HEK293T (cell line): ENCODE measurements around the gene SGK2.

Experiments used
- CTCF ChIA-PET: fragments of 350-600 bp; formaldehyde crosslinking; extraction: SDS; loops from one replicate; lab custom pipeline; 2021; ENCODE audit warnings: antibody characterized with exemption, inconsistent platforms; lab: Yijun Ruan, JAX
- POLR2A ChIA-PET: fragments of 350-600 bp; formaldehyde crosslinking; extraction: SDS; loops from one replicate; lab custom pipeline; 2020; ENCODE audit warnings: antibody characterized with exemption, inconsistent platforms; lab: Yijun Ruan, JAX
- DNase-seq: peaks from one replicate; pipeline ENCODE4 v3.0.0; 2012; ENCODE audit warnings: mixed read lengths; ENCODE audit errors: extremely low spot score
- ARNT ChIP-seq: fragments of 450-650 bp; IDR thresholded peaks from 2 replicates; pipeline ENCODE4 v1.6.1; 2017; ENCODE audit warnings: mild to moderate bottlenecking
- BHLHE40 ChIP-seq: fragments of 450-650 bp; IDR thresholded peaks from 2 replicates; pipeline ENCODE4 v1.6.1; 2016; ENCODE audit warnings: mild to moderate bottlenecking, moderate library complexity, borderline replicate concordance
- CTBP1 ChIP-seq: fragments of 450-650 bp; IDR thresholded peaks from 2 replicates; pipeline ENCODE4 v1.6.1; 2016; ENCODE audit warnings: borderline replicate concordance
- ELF4 ChIP-seq: fragments of 450-650 bp; IDR thresholded peaks from 2 replicates; pipeline ENCODE4 v1.6.1; 2017; ENCODE audit warnings: antibody characterized with exemption
- FOXA1 ChIP-seq: fragments of 450-650 bp; IDR thresholded peaks from 2 replicates; pipeline ENCODE4 v1.6.1; 2016; ENCODE audit warnings: mild to moderate bottlenecking
- FOXK2 ChIP-seq: fragments of 450-650 bp; IDR thresholded peaks from 2 replicates; pipeline ENCODE4 v1.6.1; 2016; ENCODE audit warnings: mild to moderate bottlenecking
- FOXM1 ChIP-seq: fragments of 450-650 bp; IDR thresholded peaks from 2 replicates; pipeline ENCODE4 v1.6.1; 2017; ENCODE audit warnings: mild to moderate bottlenecking, borderline replicate concordance
- HDGF ChIP-seq: fragments of 450-650 bp; IDR thresholded peaks from 2 replicates; pipeline ENCODE4 v1.6.1; 2017; ENCODE audit warnings: antibody characterized with exemption, borderline replicate concordance
- L3MBTL2 ChIP-seq: fragments of 450-650 bp; conservative IDR thresholded peaks from 2 replicates; pipeline ENCODE4 v1.6.1; 2016; ENCODE audit warnings: mild to moderate bottlenecking
- LEF1 ChIP-seq: fragments of 450-650 bp; IDR thresholded peaks from 2 replicates; pipeline ENCODE4 v1.6.1; 2017; ENCODE audit warnings: mild to moderate bottlenecking, borderline replicate concordance
- NFRKB ChIP-seq: fragments of 450-650 bp; IDR thresholded peaks from 2 replicates; pipeline ENCODE4 v1.6.1; 2016; ENCODE audit warnings: mild to moderate bottlenecking, moderate library complexity
- SP1 ChIP-seq: fragments of 450-650 bp; IDR thresholded peaks from 2 replicates; pipeline ENCODE4 v1.6.1; 2017
- SUZ12 ChIP-seq: fragments of 450-650 bp; IDR thresholded peaks from 2 replicates; pipeline ENCODE4 v1.6.1; 2016; ENCODE audit warnings: mild to moderate bottlenecking
- TARDBP ChIP-seq: fragments of 450-650 bp; IDR thresholded peaks from 2 replicates; pipeline ENCODE4 v1.6.1; 2016
- TF ChIP-seq, protein P1 (sequence below): fragments of 450-650 bp; IDR thresholded peaks from 2 replicates; pipeline ENCODE4 v1.6.1; 2016

The SGK2 gene

DNA sequence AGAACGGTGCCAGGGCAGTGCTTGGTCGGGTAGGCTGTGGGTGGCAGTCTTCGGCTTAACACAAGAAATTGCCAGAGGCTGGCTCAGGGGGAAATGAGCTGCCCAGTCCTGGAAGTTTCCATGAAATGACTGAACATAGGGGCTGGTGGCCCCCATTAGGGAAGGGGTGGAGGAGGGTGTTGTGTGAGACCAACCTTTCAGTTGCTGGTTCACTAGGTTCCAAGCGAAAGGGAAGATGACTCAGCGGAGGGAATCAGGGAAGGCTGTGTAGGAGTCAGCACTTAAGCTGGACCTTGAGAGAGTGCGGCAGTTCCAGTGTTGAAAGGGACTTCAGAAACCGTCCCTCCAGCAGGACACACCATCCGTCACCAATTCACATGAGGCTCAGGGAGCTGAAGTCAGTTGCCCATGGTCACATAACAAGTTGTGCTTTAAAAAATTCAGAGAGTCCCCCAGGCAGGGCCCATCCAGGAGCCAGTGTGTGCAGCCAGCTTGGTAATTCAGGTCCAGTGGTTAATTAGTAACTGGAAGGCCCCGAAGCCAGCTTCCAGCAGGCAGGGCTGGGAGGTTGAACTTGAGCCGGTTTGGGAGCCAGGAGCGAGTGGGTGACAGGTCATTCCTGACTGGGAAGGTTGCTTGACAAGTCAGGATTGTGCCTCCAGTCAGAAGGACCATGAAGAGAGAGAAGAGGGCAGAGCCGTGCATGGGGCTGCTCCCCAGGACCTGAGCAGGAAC lies at the start of gene SGK2:
TSS of gene SGK2 (plus strand) at position 616 of the 735 bp plus-strand sequence. CDS start 7,469 bp downstream, outside the sequence.
- CTCF ChIA-PET = no interaction called here
- TF ChIP-seq ARNT (no peak), LEF1 (no peak), BHLHE40 (no peak), FOXK2 (no peak), ELF4 (no peak), L3MBTL2 (no peak), NFRKB (no peak), FOXA1 (no peak), FOXM1 (no peak), SP1 (no peak)
- POLR2A ChIA-PET = interaction anchor here (2.8 kb wide), 1 partner anchor 32 kb away, joined by 9 read pairs; the partner anchor contains the start of gene IFT52
- DNase-seq = no peak

DNA sequence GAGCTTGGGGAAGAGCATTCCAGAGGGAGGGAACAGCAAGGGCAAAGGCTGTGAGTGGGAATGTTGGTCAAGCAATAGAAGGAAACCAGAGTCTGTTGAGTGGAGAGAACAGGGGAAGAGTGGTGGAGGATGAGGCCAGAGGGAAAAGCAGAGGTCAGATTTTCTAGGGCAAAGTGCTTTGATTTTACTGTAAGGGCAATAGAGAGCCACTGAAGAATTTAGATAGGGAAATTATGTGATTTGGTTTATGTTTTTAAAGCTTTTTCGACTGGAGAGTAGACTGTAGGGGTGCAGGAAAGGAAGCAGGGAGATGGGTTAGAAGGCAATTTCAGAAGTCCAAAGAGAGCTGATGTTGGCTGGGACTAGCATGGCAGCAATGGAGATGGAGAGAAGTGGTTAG lies 46.9 kb upstream of the SGK2 start:
- ChIA-PET POLR2A (interaction anchor here (1.1 kb wide), 1 partner anchor 55 kb away, joined by 3 read pairs; no protein-coding TSS in a partner anchor), CTCF (no interaction called here)
- TF ChIP-seq FOXM1 (no peak), ARNT (no peak), FOXA1 (no peak), HDGF (no peak), ELF4 (no peak)
- no peak for DNase-seq

DNA sequence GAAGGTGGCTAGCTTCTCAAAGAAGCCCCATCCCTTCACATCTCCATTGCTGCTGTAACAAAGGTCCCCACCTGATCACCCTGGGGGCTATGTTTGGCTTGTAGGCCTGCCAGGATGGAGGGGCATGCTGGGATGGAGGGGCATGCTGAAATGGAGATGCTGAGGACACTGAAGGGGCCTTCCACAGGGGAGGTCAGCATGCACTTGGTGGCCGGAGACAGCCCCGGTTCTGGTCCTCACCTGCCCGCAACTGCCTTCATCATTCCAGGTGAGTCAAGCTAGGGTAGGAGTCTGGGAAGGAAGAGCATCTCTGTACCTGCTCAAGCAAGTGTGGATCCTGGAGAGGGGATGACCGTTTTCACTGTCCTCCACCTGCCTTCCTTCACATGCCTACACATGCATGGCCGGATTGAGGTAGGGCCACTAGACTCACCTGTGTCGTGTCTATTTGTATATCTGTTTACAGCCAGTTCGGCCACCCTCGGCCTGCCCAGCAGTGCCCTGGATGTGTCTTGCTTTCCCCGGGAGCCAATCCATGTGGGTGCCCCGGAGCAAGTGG lies 45.4 kb upstream of the SGK2 start:
- ChIA-PET CTCF (no interaction called here), POLR2A (interaction anchor here (3.0 kb wide), 1 partner anchor 56 kb away, joined by 35 read pairs; the partner anchor contains the start of gene SRSF6)
- no peak for DNase-seq
- TF ChIP-seq TARDBP (no peak), ARNT (no peak), FOXA1 (no peak), LEF1 (no peak), FOXM1 (no peak)

DNA sequence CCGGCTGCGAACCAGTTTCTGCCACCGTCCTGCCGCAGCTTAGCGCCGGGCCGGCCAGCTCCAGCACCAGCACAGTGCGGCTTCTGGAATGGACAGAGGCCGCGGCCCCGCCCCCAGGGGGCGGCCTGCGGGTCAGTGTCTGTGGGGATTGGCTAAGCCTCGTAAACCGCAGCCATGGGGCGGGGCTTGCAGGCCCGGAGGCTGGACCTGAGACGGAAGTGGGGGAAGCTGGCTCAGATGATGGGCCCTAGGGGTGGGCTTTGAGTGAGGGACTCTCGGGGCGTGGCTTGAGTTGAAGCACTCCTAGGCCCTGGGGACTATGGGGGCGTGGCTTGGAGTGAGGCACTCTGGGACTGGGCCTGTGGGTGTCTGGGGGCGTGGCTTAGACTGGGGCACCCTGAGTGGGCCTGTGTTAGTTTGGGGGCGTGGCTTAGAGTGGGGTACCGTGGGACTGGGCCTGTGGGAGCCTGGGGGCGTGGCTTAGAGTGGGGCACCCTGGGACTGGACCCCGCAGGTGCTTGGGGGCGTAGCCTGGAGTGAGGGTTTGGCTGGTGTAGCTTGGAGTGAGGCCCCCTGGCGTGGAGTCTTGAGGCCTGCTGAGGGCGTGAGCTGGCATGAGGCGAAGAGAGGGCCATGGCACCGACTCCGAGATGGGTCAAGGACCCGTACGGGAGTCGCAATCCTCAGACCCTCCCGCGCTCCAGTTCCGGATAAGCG lies 44.7 kb upstream of the SGK2 start:
- peak; percentile 73; the same call in 1 of the 2 replicates for TF ChIP-seq TARDBP
- peak; percentile 39; the same call in 1 of the 2 replicates for TF ChIP-seq HDGF
- no peak for TF ChIP-seq CTBP1
- TF ChIP-seq, protein P1, sequence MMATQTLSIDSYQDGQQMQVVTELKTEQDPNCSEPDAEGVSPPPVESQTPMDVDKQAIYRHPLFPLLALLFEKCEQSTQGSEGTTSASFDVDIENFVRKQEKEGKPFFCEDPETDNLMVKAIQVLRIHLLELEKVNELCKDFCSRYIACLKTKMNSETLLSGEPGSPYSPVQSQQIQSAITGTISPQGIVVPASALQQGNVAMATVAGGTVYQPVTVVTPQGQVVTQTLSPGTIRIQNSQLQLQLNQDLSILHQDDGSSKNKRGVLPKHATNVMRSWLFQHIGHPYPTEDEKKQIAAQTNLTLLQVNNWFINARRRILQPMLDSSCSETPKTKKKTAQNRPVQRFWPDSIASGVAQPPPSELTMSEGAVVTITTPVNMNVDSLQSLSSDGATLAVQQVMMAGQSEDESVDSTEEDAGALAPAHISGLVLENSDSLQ = 0 out of 2 replicates have a peak, but pooled peaks have one; percentile 3
- TF ChIP-seq SP1 = no peak
- POLR2A ChIA-PET = interaction anchor here (0.6 to 3.0 kb wide), 2 partner anchors 45 to 57 kb away, joined by 3 to 35 read pairs; partner anchors contain the start of gene SRSF6
- peak; percentile 97 for DNase-seq
- CTCF ChIA-PET = no interaction called here

DNA sequence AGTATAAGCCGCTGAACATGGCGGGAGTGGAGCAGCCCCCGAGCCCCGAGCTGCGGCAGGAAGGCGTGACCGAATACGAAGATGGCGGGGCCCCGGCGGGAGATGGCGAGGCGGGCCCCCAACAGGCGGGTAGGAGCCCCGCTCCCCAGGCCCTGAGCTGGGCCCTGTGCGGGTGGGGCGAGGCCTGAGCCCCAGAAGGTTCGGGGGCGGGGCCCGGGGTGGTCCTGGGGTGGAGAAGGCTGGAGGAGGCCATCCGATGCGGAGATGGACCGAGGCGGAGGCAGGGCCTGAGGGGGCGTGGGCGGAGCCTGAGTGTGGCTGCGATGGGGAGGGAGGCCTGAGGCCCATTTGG lies 44.2 kb upstream of the SGK2 start:
- TF ChIP-seq TARDBP = no peak
- peak; percentile 67 for TF ChIP-seq L3MBTL2
- ChIA-PET POLR2A (interaction anchor here (0.6 to 3.0 kb wide), 3 partner anchors 45 to 76 kb away, joined by 3 to 35 read pairs (median 4); partner anchors contain the start of genes IFT52 and SRSF6), CTCF (no interaction called here)

DNA sequence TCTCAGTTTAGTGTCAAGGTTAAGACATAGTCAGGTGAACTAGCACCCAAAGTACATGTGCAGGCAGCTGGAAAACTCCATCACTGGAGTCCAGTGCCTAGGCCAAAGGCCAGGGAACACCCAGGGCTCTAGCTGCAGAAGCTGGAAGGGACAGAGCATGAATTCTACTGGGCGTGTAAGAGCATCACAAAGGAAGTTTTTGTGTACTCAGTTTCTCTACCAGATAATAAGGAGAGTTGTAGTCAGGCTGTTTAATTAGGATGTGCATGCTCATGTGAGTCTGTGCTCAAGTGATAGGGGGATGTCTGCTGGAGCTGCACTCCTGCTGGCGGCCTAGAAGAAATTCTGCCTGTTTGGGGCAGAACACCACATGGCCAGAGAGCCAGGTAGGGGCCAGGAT lies 43.2 kb upstream of the SGK2 start:
- TF ChIP-seq FOXM1 = no peak
- no peak for TF ChIP-seq L3MBTL2
- TF ChIP-seq SUZ12 = no peak
- no peak for TF ChIP-seq BHLHE40
- TF ChIP-seq TARDBP = no peak
- TF ChIP-seq HDGF = no peak
- POLR2A ChIA-PET = interaction anchor here (1.5 to 3.0 kb wide), 2 partner anchors 58 to 75 kb away, joined by 4 to 35 read pairs; partner anchors contain the start of genes IFT52 and SRSF6
- no peak for DNase-seq
- CTCF ChIA-PET = no interaction called here

More for the DNA sequence above, 44.2 kb upstream of the SGK2 start:
- peak; percentile 24 for DNase-seq

DNA sequence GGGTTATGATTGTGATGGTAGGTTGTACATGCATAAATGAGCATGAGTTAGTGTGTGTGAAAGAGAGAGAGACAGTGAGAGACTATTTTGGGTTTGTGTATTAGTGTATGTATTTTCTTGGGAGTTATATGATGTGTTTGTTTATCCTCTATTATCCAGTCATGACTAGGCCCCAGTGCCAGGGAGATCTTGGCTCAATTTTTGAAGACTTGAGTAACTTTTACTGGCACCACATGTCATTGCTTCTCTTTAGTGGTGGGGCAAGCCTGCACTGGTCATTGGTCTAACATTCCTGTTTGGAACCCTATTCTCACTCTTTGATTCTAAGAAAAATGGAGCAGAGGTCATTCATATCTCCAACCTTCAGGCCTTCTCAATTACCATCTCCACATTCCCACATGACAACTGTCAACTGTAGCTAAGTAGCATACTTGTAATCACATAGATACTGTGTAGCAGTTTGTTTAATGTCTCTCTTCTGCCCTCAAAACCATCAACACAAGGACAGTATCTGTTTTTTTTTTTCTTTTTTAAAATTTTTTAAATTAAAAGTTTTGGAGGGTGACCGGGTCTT lies 42.5 kb upstream of the SGK2 start:
- no peak for TF ChIP-seq L3MBTL2
- TF ChIP-seq BHLHE40 = no peak
- TF ChIP-seq NFRKB = no peak
- TF ChIP-seq ARNT = no peak
- TF ChIP-seq TARDBP = no peak
- TF ChIP-seq FOXA1 = no peak
- TF ChIP-seq CTBP1 = no peak
- CTCF ChIA-PET = interaction anchor here (0.7 to 1.4 kb wide), 2 partner anchors 12 to 22 kb away, joined by 4 read pairs; no protein-coding TSS in a partner anchor
- POLR2A ChIA-PET = interaction anchor here (3.0 kb wide), 1 partner anchor 59 kb away, joined by 35 read pairs; the partner anchor contains the start of gene SRSF6
- no peak for DNase-seq
